HG02610 (cell line): ENCODE measurements around the gene BPIFA3.
"Not testable (repeated sequence)": the region's sequence is repeated elsewhere in the genome, so short reads cannot be mapped to it uniquely, and the experiment has no call there.

Source experiments
- ATAC-seq: cut with Tn5 transposase; IDR thresholded peaks from one replicate; pipeline ENCODE4 v1.9.1; 2021; ENCODE audit warnings: mild to moderate bottlenecking, moderate library complexity; ENCODE audit not compliant: unreplicated experiment

BPIFA3 gene

GRCh38 chr20:33217052-33217451, at the start of gene BPIFA3:
Gene BPIFA3 (plus strand): TSS chr20:33217352. CDS start chr20:33217537, 185 bp downstream.
- no peak for ATAC-seq

DNA sequence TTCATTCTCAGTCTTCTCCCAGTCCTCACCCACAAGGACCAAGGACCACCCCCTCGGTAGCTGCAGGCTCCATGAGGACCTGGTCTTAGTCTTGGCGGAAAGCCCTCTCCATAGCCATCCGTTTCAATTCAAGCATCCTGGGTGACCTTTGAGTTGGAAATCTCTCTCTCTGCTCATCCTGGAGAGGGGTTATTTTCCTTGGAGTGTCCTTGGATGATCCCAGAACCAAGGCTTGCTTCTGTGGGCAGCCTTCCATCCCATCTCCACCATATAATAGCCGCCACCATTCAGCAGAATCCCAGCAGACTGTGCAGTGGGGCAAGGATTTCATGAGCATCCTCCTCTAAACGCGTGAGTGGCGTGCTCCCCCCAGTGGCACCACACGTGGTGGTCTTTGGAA, 49.3 kb upstream of the BPIFA3 start, which contains the start of gene BPIFA2:
BPIFA2 (plus strand) TSS at position 301 of the 400 bp plus-strand sequence. CDS start 987 bp downstream, outside the sequence.
- ATAC-seq, result no peak

- no peak for ATAC-seq
These were observed 47.9 kb upstream of the BPIFA3 start for GRCh38 chr20:33169176-33169794.

DNA sequence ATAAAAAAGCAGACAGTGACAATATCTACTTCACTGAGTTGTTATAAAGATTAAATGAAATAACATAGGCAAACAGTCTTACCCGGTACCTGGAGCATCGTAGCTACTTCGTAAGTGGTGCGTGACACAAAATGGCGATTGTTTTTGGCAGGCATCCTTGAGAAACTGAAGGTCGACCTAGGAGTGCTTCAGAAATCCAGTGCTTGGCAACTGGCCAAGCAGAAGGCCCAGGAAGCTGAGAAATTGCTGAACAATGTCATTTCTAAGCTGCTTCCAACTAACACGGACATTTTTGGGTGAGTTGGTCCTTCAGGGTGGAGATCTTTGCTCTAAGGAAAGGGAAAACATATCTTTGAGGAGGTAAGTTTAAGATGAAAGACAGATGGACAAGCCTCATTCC, 44.4 kb upstream of the BPIFA3 start:
- no peak for ATAC-seq

DNA sequence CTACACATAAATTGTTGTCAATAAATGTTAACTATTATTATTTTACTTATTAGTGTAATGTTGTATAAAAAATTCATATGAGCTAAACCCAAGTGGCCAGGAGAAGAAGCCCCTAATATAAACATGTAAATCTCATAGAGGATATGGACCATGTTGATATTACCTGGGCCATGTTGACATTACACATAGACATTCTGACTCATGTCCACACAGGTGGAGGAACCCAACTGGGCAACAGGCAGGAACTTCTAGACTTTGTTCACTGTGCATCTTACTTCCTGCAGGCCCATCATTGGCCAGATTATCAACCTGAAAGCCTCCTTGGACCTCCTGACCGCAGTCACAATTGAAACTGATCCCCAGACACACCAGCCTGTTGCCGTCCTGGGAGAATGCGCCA, 42.0 kb upstream of the BPIFA3 start:
- ATAC-seq, result no peak

DNA sequence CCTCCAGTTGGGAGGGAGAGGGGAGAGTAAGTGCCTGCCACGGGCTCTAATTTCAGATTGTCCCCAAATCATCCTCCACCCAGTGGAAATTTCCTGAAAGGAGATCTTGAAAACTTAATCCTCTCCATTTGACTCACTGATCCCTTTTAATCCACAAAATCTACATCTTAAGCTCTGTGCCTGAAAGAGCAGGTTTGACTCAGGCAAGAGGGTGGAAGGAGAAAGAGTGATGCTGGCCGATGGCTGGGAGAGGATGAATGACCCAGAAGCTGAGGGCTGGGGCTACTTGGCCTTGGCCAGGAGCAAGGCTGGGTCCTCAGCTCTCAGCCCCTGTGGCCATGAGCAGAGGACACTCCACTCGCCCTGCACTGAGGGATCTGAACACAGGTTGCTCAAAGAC, 41.1 kb upstream of the BPIFA3 start:
- ATAC-seq, result no peak

- no peak for ATAC-seq
These were observed 39.3 kb upstream of the BPIFA3 start for GRCh38 chr20:33177866-33178265.

- ATAC-seq, result no peak
These were observed 38.4 kb upstream of the BPIFA3 start for GRCh38 chr20:33178726-33179125.

DNA sequence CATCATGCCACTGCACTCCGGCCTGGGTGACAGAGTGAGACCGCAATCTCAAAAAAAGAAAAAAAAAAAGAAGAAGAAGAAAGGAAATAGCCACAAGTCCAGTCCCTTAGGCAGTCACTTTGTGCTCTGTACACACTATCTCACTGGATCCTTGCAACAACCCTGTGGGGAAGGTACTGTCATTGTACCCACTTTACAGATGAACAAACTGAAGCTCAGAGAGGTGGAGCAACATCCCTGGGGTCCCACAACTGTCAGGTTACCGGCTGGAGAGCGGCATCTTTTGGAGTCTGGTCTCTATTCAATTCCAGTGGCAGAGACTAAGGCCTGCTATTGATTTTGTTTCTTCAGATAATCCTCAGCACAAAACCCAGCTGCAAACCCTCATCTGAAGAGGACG, 37.0 kb upstream of the BPIFA3 start:
- ATAC-seq, result no peak

GRCh38 chr20:33181482-33182093, 35.6 kb upstream of the BPIFA3 start:
- no peak for ATAC-seq

DNA sequence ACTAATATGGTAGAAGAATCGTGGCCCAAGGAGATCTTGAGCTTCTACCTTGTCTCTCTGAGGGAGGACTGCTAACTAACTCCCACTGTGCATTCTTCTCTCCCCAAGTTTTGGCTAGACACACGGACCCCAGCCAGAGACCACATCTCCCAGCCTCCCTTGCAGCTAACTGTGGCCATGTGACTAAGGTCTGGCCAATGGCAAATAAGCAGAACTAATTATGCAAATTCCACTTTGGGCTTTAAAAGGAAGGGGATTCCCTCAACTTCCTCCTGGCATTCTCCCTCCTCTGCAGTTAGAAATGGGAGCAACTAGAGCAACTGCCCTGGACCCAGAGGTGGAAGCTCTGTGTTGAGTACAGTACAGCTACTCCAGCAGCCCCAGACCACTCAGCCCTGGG, 33.8 kb upstream of the BPIFA3 start:
- ATAC-seq, result no peak

- ATAC-seq, result not testable (repeated sequence)
These were observed 32.0 kb upstream of the BPIFA3 start for GRCh38 chr20:33185031-33185590.

- ATAC-seq, result no peak
These were observed 29.7 kb upstream of the BPIFA3 start for GRCh38 chr20:33187491-33187890.

DNA sequence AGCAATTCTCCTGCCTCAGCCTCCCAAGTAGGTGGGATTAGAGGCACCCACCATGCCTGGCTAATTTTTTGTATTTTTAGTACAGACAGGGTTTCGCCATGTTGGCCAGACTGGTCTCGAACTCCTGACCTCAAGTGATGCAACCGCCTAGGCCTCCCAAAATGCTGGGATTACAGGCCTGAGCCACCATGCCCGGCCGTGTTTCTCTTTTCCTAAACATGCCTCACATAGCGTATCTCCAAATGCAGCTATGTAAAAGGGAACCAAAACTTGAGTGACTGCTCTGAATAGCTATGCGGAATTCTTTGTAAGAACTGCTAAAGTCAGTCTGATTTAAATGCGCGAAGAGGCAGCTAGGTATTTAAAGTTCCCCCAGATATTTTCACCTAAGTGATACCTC, 28.7 kb upstream of the BPIFA3 start:
- no peak for ATAC-seq

DNA sequence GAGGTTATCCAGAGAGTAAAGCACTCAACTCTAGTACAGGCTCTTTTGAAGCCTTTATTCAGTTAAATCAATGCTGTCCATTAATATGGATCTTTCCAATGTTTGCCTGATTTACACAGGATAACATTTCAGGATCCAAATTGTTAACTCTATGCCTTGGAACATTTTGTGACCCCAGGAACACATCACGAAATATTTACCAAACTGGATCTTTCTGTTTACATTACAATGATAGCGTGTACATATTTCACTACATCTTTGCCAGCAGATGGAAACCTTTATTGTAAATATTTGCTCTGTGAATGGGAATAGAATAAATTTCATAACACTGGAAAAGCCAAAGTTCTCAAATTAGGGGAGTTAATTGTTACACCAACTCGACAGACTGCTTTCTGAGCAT, 25.7 kb upstream of the BPIFA3 start:
- ATAC-seq, result no peak

DNA sequence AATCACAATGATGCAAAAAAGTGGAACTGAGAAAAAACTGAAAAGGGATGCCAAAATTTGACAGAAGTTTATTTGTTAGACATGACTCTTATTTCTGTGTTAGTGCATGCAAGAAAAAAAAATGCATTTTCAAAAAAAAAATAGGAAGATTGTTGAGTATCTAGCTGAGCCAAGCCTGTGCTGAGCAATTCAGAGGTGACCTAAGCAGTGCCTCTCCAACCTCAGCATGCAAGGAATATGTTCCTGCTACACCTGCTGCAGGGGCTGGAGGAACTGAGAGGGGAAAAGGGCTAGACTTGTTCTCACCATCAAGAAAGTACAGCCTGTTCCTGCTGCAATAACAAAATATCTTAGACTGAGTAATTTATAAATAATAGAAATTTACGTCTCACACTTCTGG, 25.2 kb upstream of the BPIFA3 start:
- ATAC-seq, result no peak

GRCh38 chr20:33192912-33193501, 24.1 kb upstream of the BPIFA3 start:
- no peak for ATAC-seq

DNA sequence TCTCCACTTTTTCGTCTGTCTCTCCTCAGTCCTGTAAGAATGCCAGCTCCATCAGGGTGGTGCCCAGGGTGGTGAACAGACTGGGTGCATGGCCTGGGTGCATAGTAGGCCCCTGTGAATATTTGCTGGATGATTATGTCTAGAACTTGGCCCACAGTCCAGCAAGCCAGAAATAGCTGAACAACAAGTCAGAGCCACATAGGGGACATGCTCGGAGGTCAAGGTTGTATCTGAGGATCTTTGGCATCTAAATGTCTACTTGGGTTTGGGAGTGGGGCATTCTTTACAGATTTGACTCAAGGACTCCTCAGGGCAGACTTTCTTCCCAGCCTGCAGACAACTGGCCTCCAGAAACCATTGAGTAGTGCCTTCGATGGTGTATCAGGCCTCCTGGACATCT, 18.1 kb upstream of the BPIFA3 start:
- no peak for ATAC-seq

GRCh38 chr20:33202451-33202850, 14.7 kb upstream of the BPIFA3 start:
- no peak for ATAC-seq

GRCh38 chr20:33203444-33203843, 13.7 kb upstream of the BPIFA3 start:
- no peak for ATAC-seq

DNA sequence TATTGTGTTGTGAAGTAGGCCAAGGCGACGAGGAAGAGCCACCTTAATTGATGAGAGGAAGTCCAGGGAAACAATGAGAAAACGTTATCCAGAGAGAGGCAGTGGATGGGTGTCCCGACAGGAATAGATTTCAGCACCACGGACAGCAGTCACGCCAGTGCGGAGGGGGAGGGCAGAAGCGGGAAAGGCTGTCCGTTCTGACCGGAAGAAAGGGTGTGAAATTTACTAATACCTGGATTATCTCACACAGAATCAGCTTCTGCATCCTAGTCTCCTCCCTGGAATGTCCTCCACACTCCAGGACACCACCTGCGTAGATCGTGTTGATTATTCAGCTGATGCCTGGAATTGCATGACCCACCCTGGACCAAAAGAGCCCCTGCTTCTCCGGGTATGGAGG, 7.4 kb upstream of the BPIFA3 start:
- ATAC-seq, result no peak

DNA sequence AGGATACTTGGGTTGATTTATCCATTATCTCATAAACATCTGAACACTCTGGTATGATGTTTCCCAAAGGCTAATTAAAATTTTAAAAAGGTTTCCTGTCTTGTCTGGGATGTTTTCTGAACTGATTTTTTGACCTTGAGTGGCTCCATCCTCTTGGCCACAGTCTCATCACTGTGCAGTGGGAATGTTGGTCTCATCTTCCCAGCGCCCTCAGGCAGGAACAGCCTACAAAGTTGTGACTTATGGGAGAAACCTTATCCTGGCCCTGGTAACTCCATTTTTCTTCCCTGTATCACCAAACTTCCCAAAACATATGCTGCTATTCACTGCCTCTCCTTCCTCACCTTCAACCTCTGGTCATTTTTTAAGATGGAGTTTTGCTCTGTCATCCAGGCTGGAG, 6.8 kb upstream of the BPIFA3 start:
- no peak for ATAC-seq
